ENCODE measurements around the gene COTL1.

COTL1 gene

DNA sequence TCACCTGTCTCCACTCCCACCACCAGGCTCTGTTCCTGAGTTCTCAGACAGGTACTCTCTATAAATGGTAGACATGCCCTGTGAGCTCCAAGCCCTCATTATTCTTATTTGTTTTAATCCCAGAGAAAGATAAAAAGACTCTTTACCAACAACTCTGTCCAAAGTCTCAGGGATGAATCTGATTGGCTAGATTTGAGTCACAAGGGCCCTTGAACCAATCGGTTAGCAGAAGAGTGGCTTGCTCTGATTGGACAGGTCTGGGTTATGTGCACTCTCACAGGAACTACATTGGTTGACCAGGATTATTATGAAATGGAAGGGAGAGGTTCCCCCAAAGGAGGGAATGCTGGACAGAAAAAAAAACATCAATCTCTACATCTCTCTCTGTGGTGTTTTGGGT is 7.5 kb downstream of the COTL1 start:
- H3K36me3 ChIP-seq (ENCODE audit: control insufficient read depth, low read depth, low read length) = no peaks in the 10 kb centered on the region
- no peak overlapping the region for H3K9ac ChIP-seq (ENCODE audit: low read length)
- peaks cover 2% of the 10 kb centered on the region for H3K4me1 ChIP-seq (ENCODE audit: control insufficient read depth, low read depth, low read length)
- peaks cover 4% of the 10 kb centered on the region for H3K9me3 ChIP-seq (ENCODE audit: control insufficient read depth, low read depth, low read length)
- no peak overlapping the region for H3K4me3 ChIP-seq (ENCODE audit: low read length)
- H3K27me3 ChIP-seq (ENCODE audit: control insufficient read depth, insufficient read depth, low read length) = no peaks in the 10 kb centered on the region
- no peak overlapping the region for H3K27ac ChIP-seq (ENCODE audit: low read length)

DNA sequence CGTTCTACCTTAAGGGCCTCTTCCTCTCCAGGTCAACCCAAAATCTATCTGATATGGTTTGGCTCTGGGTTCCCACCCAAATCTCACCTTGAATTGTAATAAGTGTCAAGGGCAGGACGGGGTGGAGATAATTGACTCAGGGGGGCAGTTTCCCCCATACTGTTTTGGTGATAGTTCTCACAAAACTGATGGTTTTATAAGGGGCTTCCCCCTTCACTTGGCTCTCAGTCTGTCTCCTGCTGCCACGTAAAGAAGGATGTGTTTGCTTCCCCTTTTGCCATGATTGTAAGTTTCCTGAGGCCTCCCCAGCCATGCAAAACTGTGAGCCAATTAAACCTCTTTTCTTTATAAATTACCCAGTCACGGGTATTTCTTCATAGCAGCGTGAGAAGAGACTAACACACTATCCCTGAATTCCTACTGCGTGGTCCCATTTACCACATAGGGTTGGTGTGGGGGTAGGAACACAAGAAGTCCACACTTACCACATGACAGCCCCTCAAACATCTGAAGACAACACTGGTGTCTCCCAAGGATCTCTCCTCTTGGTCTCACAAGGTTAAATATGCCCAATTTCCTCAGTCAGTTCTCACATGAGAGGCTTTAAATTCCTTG is 8.2 kb downstream of the COTL1 start:
- peaks cover 8% of the 10 kb centered on the region for H3K4me1 ChIP-seq (ENCODE audit: control insufficient read depth, low read depth, low read length)
- peaks cover 4% of the 10 kb centered on the region for H3K9me3 ChIP-seq (ENCODE audit: control insufficient read depth, low read depth, low read length)
- no peak overlapping the region for H3K9ac ChIP-seq (ENCODE audit: low read length)
- no peaks in the 10 kb centered on the region for H3K27me3 ChIP-seq (ENCODE audit: control insufficient read depth, insufficient read depth, low read length)
- no peak overlapping the region for H3K4me3 ChIP-seq (ENCODE audit: low read length)
- H3K27ac ChIP-seq (ENCODE audit: low read length) = no peak overlapping the region
- no peaks in the 10 kb centered on the region for H3K36me3 ChIP-seq (ENCODE audit: control insufficient read depth, low read depth, low read length)

DNA sequence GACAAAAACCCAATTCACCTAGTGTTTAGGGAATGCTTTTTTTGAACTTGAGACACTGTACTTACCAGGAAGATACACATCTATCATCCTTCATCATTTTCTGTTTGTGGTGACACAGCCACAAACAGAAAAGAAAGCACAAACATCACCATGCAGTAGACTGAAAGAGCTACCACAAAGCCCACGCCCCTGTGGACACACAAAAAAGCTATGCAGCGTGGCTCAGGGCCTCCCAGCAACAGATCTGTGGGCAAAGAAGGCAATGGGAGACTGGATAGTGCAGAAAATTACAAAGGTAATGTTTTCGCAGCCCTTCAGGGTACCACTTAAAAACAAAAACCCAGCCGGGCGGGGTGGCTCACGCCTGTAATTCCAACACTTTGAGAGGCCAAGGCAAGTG is 9.6 kb downstream of the COTL1 start:
- Histone ChIP-seq H3K4me1 (ENCODE audit: control insufficient read depth, low read depth, low read length) (peaks cover 11% of the 10 kb centered on the region), H3K9ac (ENCODE audit: low read length) (no peak overlapping the region), H3K36me3 (ENCODE audit: control insufficient read depth, low read depth, low read length) (no peaks in the 10 kb centered on the region), H3K27me3 (ENCODE audit: control insufficient read depth, insufficient read depth, low read length) (no peaks in the 10 kb centered on the region), H3K4me3 (ENCODE audit: low read length) (no peak overlapping the region), H3K27ac (ENCODE audit: low read length) (no peak overlapping the region), H3K9me3 (ENCODE audit: control insufficient read depth, low read depth, low read length) (peaks cover 4% of the 10 kb centered on the region)

DNA sequence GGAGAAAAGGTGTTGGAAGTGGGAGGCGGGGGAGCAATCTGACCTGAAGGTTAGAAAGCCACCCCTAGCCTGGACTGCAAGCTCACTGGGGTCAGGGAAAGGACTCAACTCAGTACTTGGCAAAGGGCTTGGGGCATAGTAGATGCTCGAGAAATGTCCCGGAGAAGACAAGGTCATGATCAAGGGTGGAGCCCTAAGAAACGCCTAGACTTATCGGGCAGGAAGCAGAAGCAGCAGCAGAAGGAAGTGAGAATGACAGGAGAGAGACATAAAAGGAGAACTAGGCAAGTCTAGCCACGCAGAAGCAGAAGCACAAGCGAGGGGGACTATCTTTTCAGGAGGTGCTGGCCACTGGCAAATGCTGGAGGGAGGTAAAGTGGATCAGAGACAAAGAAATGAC is 10.2 kb downstream of the COTL1 start:
- H3K4me1 ChIP-seq (ENCODE audit: control insufficient read depth, low read depth, low read length) = peaks cover 15% of the 10 kb centered on the region
- no peaks in the 10 kb centered on the region for H3K27me3 ChIP-seq (ENCODE audit: control insufficient read depth, insufficient read depth, low read length)
- H3K27ac ChIP-seq (ENCODE audit: low read length) = no peak overlapping the region
- no peaks in the 10 kb centered on the region for H3K36me3 ChIP-seq (ENCODE audit: control insufficient read depth, low read depth, low read length)
- peaks cover 4% of the 10 kb centered on the region for H3K9me3 ChIP-seq (ENCODE audit: control insufficient read depth, low read depth, low read length)
- H3K4me3 ChIP-seq (ENCODE audit: low read length) = no peak overlapping the region
- no peak overlapping the region for H3K9ac ChIP-seq (ENCODE audit: low read length)

DNA sequence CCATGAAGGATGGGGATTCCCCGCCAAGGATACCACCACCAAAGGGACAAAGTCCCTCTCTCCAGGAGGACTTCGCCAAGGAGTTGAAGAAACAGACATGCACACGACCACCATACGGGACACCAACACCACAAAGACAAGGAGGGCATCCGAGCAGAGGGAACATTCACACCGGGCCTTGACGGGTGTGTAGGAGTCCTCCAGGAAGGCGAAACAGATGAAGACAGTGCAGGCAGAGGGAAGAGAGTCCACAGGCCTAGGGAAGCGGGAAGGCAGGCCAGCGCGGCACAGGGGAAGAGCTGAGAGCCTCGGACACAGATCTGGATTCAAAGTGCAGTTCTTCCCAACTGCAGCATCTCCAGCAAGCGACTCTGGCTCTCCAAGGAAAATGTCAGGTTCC is 10.8 kb downstream of the COTL1 start:
- H3K9ac ChIP-seq (ENCODE audit: low read length) = no peak overlapping the region
- no peaks in the 10 kb centered on the region for H3K36me3 ChIP-seq (ENCODE audit: control insufficient read depth, low read depth, low read length)
- H3K4me3 ChIP-seq (ENCODE audit: low read length) = no peak overlapping the region
- H3K4me1 ChIP-seq (ENCODE audit: control insufficient read depth, low read depth, low read length) = peaks cover 15% of the 10 kb centered on the region
- no peaks in the 10 kb centered on the region for H3K27me3 ChIP-seq (ENCODE audit: control insufficient read depth, insufficient read depth, low read length)
- peaks cover 4% of the 10 kb centered on the region for H3K9me3 ChIP-seq (ENCODE audit: control insufficient read depth, low read depth, low read length)
- no peak overlapping the region for H3K27ac ChIP-seq (ENCODE audit: low read length)

DNA sequence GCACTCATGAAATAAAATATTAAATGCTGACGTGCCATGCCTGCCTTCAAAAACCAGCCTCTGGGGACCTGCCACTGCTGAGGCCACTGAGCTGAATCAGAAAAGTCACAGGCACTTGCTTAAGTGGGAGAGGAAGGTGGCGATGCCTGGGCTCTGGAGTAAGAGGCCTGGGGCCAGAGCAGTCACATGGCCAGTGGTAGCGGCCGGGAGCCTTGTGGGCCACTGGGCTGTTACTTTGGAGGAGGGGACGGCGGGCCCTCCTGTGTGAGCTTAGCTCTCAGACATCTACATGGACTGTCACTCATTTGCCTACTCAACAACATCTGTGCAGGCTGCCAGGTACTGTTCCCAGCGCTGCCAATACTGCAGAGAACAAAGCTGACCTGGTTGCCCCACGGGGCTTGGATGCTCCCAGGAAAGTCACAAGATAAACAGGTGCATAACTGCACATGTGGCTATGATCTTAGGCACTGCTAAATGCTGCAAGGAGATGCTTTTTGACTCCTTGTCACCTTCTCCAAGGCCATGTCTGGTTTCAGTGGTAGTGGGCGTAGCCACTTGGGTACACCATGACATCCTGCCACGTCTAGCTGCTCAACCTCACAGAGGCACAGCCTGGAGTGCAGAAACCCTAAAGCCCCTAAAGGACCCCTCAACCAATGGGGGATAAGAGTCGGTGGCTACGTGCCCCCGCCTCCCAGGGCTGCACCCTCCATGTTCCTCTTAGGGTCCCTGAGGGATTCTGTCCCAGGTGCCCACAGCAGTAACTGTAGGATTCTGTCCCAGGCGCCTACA is 11.6 kb downstream of the COTL1 start:
- H3K4me1 ChIP-seq (ENCODE audit: control insufficient read depth, low read depth, low read length) = peaks cover 16% of the 10 kb centered on the region
- H3K9me3 ChIP-seq (ENCODE audit: control insufficient read depth, low read depth, low read length) = peaks cover 4% of the 10 kb centered on the region
- no peak overlapping the region for H3K9ac ChIP-seq (ENCODE audit: low read length)
- H3K27ac ChIP-seq (ENCODE audit: low read length) = no peak overlapping the region
- no peaks in the 10 kb centered on the region for H3K36me3 ChIP-seq (ENCODE audit: control insufficient read depth, low read depth, low read length)
- H3K4me3 ChIP-seq (ENCODE audit: low read length) = no peak overlapping the region
- no peaks in the 10 kb centered on the region for H3K27me3 ChIP-seq (ENCODE audit: control insufficient read depth, insufficient read depth, low read length)

DNA sequence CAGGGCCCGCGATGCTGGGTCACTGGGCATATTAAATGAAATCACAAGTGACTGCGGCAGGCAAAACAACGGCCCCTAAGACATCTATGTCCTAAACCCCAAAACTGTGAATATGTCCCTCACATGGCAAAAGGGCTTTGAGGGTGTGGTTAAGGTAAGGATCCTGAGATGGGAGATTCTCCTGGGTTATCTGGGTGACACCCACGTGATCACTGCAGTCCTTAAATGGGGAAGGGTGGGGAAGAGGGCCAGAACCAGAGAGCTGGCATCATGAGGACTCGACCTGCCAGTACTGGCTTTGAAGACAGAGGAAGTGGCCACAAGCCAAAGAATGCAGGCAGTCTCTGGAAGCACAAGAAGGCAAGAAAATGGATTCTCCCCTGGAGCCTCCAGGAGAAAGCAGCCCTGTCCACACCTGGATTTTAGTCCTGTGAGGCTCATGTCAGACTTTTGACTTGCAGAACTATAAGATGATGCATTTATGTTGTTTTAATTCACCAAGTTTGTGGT is 12.5 kb downstream of the COTL1 start:
- Histone ChIP-seq H3K27ac (ENCODE audit: low read length) (no peak overlapping the region), H3K27me3 (ENCODE audit: control insufficient read depth, insufficient read depth, low read length) (no peaks in the 10 kb centered on the region), H3K9ac (ENCODE audit: low read length) (no peak overlapping the region), H3K4me3 (ENCODE audit: low read length) (no peak overlapping the region), H3K9me3 (ENCODE audit: control insufficient read depth, low read depth, low read length) (peaks cover 4% of the 10 kb centered on the region), H3K36me3 (ENCODE audit: control insufficient read depth, low read depth, low read length) (no peaks in the 10 kb centered on the region), H3K4me1 (ENCODE audit: control insufficient read depth, low read depth, low read length) (peaks cover 25% of the 10 kb centered on the region)

DNA sequence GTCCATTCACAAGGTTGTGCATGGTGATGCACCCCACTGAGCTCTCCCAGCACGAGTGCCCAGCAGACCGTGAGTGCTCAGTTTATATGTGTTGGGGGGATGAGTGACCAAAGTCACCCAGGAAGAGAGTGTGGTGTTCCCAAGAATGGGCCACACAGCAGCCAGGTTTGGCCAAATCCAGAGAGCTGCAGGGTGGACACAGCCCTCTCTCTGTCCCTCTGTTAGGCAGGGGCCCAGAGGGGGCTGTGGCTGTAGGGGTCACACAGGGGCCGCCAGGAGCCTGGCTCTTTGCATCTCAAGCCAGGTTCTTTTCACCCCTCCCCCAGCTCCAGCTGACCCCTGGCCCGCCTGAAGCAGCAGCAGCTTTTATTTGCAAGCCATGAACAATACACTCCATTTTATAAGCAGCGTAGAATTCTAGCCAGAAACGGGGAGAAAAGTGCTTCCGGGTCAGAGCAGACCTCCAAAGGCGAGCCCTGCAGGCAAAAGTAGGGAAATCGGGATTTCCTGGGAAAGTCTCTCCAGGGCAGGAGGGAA is 13.3 kb downstream of the COTL1 start:
- no peak overlapping the region for H3K9ac ChIP-seq (ENCODE audit: low read length)
- no peak overlapping the region for H3K4me3 ChIP-seq (ENCODE audit: low read length)
- peaks cover 31% of the 10 kb centered on the region for H3K4me1 ChIP-seq (ENCODE audit: control insufficient read depth, low read depth, low read length)
- H3K36me3 ChIP-seq (ENCODE audit: control insufficient read depth, low read depth, low read length) = no peaks in the 10 kb centered on the region
- H3K27ac ChIP-seq (ENCODE audit: low read length) = no peak overlapping the region
- H3K27me3 ChIP-seq (ENCODE audit: control insufficient read depth, insufficient read depth, low read length) = no peaks in the 10 kb centered on the region
- H3K9me3 ChIP-seq (ENCODE audit: control insufficient read depth, low read depth, low read length) = peaks cover 4% of the 10 kb centered on the region

DNA sequence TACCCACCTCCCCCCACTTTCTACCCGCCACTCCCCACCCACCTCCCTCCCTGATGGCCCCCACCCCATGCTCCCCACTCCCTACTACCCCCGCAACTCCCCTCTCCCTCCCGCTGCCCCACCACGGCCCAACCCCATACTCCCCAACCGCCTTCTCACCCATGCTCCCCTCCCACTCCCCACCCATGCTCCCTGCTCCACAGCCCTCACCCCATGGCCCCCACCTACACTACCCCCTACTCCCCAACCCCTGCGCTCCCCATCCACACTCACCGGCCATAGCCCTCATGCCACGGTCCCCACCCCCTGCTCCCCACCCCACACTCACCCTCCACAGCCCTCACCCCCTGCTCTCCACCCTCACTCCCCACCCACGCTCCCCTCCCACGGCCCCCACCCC is 13.9 kb downstream of the COTL1 start:
- H3K9me3 ChIP-seq (ENCODE audit: control insufficient read depth, low read depth, low read length) = peaks cover 4% of the 10 kb centered on the region
- no peaks in the 10 kb centered on the region for H3K27me3 ChIP-seq (ENCODE audit: control insufficient read depth, insufficient read depth, low read length)

DNA sequence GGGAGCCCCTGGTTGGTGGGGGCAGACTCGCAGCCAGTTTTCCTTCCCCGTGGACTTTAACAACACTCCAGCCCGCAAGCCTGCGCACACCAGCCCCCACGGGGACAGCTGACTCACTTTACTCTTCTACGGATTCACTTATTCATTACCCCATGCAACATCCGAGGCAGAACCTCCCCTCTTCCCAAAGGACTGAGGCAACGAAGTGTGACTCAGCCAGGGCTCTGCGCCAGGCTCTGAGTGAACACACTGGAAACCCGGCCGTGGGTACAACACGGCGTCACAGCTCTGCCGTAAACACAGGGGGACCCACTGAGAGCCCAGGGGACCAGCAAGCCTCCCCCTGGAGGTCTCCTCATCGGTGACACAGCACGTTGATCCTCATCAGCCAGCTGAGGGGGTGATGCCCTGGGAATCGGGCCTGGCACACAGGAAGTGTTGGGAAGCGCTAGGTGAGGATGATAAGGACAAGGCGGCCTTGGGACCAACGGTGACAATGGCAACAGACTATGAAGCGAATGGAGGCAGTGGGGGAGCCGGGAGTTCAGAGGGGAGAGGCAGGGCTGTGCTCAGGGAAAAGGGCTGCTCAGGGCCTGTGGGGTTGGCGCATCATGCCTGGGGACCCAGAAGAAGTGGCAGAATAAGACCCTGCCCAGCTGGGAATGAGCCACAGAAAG is 14.6 kb downstream of the COTL1 start:
- Histone ChIP-seq H3K36me3 (ENCODE audit: control insufficient read depth, low read depth, low read length) (no peaks in the 10 kb centered on the region), H3K4me1 (ENCODE audit: control insufficient read depth, low read depth, low read length) (peaks cover 38% of the 10 kb centered on the region), H3K27me3 (ENCODE audit: control insufficient read depth, insufficient read depth, low read length) (no peaks in the 10 kb centered on the region), H3K9ac (ENCODE audit: low read length) (no peak overlapping the region), H3K9me3 (ENCODE audit: control insufficient read depth, low read depth, low read length) (peaks cover 4% of the 10 kb centered on the region), H3K4me3 (ENCODE audit: low read length) (no peak overlapping the region), H3K27ac (ENCODE audit: low read length) (no peak overlapping the region)

More for the DNA sequence above, 13.9 kb downstream of the COTL1 start:
- no peaks in the 10 kb centered on the region for H3K36me3 ChIP-seq (ENCODE audit: control insufficient read depth, low read depth, low read length)
- peaks cover 37% of the 10 kb centered on the region for H3K4me1 ChIP-seq (ENCODE audit: control insufficient read depth, low read depth, low read length)
- H3K9ac ChIP-seq (ENCODE audit: low read length) = no peak overlapping the region
- no peak overlapping the region for H3K27ac ChIP-seq (ENCODE audit: low read length)
- H3K4me3 ChIP-seq (ENCODE audit: low read length) = no peak overlapping the region

DNA sequence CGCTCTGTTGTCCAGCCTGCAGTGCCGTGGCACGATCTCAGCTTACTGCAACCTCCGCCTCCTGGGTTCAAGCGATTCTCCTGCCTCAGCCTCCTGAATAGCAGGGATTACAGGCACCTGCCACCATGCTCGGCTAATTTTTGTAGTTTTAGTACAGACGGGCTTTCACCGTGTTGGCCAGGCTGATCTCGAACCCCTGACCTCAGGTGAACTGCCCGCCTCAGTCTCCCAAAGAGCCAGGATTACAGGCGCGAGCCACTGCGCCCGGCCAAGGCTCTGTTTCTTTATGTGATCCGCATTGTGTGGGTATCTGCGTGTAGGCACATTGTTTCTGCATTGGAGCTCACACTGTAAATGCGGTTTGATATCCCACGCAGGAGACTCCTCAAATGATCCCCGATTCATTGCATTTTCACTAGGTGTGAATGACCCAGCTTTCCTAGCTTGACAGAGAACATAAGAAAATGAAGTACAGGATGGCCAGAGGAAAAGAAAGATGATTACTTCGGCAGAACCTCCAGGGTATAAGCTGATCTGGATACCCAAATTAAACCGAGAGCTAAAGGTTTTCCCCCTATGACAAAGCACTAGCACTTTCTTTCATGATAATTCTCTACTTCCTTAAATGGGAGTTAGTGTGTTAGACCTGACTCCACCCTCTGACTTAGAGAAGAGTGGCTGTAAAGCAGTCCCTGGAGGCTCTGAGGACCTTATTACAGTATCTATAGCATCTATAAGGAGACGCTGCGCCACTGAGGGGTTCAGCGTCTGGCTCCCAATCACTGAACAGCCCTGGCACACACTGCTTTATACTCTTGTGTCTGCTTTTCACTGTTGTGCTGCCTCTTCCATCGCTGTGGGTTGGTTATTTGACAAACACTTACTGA is 17.3 kb downstream of the COTL1 start:
- Histone ChIP-seq H3K4me1 (ENCODE audit: control insufficient read depth, low read depth, low read length) (peaks cover 47% of the 10 kb centered on the region), H3K9me3 (ENCODE audit: control insufficient read depth, low read depth, low read length) (peaks cover 1% of the 10 kb centered on the region), H3K27me3 (ENCODE audit: control insufficient read depth, insufficient read depth, low read length) (no peaks in the 10 kb centered on the region), H3K27ac (ENCODE audit: low read length) (no peak overlapping the region), H3K4me3 (ENCODE audit: low read length) (peak overlapping the region; percentile 54), H3K36me3 (ENCODE audit: control insufficient read depth, low read depth, low read length) (peaks cover 3% of the 10 kb centered on the region), H3K9ac (ENCODE audit: low read length) (no peak overlapping the region)

All from iPS-18a (cell line).